GM10847 (cell line): Measurements from ENCODE around the gene HLF.

ENCODE experiments used
- POLR2A ChIP-seq: IDR thresholded peaks from 2 replicates; pipeline ENCODE4 v1.6.1; 2011; ENCODE audit not compliant: insufficient read length; ENCODE audit errors: extremely low read depth

HLF gene

DNA sequence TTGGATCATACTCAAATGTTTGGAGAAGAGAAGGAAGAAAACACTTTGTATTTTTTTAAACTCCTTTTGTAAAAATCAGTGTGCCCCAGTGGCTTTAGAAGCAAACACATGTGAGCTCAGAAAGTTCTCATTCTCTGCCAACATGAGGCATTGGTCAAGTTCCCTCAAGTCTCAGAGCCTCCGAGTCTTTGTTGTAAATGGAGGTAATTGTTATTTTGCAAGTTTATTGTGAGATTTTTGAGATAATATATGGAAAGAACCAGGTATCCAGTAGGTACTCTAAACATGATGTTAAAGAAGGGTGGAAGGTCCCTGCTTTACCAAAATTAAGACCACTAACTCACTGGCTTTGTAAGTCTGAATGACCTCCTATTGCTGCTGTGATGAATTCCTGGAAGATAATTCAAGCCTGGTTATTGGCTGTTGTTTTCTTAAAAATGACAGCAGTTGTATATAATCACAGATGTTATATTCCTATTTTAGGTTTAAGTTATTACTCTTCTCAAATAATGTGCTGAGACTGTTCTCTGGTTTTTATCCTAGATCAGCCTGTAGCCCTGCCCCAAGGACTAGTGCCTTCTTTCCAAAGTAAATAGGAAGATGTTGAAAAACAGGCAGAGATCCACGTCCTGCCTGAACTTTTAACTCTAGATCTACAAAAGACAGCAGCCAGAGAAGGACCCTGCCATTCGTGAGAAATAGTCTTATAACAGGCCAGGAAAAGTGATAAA, 2.4 kb downstream of the HLF start:
- no peak for TF ChIP-seq POLR2A

DNA sequence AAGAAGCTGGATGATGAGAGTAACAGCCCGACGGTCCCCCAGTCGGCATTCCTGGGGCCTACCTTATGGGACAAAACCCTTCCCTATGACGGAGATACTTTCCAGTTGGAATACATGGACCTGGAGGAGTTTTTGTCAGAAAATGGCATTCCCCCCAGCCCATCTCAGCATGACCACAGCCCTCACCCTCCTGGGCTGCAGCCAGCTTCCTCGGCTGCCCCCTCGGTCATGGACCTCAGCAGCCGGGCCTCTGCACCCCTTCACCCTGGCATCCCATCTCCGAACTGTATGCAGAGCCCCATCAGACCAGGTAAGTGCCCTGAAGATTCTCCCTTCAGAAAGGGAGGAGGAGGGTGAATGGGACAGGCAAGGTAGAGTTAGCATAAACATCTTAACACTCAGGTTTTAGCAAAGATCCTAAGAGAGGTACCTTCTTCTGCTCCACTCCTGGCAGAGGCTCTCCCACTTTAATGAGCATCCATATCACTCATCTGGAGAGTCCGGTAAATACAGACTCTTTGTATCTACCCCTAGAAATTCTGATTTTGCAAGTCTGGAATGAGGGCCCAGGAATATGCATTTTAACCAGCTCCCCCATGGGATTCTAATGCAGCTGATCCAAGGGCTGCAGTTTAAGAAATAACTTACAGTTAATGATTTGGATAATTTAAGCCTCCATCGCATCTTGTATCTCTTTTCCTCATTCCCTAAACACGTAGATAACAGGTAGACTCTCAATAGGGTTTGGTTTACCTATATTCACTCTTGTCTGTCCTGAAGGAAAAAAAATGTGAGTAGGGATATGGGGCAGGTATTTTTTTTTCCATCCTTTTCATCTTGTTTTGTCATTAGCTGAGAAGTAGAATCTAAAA, 3.3 kb downstream of the HLF start:
- TF ChIP-seq POLR2A: no peak

DNA sequence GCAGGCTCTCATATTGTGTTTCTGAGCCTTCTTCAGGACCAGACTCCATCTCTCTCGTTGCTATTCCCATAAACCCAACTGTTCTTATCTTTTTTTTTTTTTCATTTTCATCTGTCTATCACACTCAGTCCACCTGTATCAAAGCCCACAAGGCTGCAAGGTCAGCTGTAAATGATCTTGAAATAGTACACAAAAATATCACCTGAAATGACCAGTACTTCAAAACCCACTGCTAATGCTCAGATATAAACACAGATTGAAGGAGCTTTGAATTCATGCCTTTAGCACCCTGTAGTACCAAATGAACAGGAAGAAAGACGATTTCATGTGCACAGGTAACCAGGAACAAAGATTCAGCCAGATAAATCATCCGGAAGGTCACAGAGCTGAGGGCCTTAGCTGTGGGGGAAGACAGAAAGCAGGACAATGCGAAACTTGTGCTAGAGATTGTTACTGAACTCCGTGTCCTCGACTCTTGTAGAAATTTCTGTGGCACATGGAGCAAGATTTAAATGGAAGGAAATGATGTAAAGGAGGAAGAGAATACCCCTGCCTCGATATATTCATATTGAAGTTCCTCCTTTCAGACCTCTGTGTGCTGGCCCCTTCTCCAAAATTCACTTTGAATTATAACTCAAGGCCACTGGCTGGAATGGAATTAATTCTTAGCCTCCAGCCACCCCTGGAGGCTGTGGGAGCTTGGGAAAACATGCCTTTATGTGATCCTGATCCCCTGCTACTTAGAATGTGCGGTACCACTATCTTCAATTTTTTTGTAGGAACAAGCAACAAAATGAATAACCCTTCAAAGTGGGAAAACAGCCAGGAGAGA, 4.1 kb downstream of the HLF start:
- TF ChIP-seq POLR2A: no peak

DNA sequence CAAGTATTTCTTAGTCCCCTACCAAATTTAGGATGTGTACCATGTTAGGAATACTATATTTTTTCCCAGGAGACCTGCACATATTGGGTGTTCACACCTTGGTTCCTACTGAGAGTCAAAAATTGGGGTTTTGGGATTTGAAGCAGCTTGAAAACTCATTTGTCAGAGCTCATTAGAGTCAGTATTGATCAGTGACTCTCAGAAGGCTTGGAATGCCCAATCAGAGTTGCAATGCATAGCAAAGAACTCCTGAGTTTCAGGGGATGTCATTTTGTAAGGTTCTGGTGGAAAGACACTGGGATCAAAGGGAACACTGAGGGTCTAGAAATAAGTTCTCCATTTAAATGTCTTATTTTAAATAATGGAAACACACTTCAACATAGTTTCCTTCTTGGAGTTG, 5.1 kb downstream of the HLF start:
- no peak for TF ChIP-seq POLR2A

DNA sequence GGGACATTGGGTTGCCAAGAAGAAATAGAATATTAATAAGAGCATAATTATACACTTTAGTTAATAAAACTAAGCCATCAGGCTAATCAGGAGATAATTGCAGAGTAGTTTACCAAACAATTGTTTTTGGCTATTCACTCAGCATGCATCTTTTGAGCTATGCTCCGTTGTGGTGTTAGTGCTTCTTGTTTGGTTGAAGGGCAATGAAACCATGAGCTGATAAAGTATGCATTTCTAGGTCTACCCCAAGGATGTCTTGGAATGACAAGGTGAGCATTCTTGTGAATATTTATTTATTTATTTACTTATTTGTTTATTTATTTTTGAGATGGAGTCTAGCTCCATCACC, 6.4 kb downstream of the HLF start:
- TF ChIP-seq POLR2A: no peak

DNA sequence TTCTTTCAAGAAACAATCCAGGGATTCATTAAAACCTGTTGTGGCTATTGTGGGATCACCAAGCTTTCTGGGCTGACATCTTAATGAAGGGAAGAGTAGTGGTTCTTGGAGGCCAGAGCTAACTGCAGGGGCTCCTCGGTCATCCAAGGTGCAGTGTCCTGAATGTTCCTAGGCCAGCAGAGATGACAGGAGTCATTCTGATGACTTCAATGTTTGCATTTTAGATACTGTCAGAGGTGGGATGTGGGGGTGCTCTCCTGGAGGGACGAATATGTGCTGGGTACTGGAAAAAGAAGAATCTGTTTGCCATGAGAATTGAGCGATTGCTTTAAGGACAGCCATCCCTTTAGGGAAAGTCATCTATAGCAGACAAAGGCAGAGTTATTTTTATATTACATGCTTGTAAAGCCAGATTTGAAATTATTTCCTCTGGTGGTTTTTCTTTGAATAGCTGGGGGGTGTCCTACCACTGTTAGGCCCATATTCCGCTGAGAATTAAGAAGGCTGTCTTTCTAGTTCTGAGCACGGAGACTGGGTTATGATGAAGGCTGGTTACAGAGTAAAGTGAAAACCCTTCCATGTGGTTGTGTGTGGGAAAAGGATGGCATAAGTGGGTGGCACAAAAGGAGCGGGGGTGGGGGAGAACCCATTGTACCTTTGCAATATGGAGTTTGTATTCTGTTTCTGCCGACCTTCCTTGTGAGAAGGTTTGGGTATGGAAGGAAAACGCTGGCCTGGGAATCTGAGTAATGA, 7.4 kb downstream of the HLF start:
- no peak for TF ChIP-seq POLR2A

DNA sequence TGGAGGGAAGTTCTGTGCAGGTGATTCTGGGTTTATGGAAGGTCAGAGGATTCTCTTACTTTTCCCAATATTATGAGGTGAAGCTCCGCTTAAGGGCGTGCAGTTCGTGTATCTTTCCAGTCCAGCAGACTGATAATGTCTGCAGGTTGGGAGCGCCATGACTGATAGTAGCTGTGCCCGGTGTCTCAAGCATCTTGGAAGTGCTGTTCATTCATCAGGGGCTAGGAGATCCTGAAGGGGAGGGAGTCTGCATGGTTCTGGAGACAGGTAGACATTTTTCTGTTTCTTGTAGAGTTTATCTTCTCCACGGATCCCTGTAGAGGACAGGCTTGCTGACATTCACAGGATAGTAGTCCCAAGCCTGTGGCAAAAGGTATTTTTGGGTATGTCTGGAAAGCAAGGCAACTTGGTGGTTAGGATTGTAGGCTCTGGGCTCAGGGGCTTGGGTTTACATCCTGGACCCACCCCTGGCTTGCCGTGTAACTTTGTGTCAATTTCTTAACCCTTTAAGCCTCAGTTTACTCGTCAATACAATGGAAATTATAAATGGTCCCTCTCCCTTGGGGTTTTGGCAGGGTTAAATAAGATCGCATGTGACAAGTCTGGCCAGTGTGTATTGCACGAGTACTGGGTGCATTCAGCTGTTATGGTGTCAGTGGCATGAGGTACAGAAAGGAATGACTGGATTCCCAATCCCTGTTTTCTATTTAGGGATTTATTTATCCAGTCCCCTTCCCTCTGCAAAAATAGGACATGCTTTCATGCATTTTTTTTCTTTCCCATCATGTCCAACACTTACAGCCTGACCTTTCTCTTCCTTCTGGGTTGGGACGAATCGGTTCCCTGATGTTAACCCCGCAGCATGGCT, 8.2 kb downstream of the HLF start:
- TF ChIP-seq POLR2A: no peak

DNA sequence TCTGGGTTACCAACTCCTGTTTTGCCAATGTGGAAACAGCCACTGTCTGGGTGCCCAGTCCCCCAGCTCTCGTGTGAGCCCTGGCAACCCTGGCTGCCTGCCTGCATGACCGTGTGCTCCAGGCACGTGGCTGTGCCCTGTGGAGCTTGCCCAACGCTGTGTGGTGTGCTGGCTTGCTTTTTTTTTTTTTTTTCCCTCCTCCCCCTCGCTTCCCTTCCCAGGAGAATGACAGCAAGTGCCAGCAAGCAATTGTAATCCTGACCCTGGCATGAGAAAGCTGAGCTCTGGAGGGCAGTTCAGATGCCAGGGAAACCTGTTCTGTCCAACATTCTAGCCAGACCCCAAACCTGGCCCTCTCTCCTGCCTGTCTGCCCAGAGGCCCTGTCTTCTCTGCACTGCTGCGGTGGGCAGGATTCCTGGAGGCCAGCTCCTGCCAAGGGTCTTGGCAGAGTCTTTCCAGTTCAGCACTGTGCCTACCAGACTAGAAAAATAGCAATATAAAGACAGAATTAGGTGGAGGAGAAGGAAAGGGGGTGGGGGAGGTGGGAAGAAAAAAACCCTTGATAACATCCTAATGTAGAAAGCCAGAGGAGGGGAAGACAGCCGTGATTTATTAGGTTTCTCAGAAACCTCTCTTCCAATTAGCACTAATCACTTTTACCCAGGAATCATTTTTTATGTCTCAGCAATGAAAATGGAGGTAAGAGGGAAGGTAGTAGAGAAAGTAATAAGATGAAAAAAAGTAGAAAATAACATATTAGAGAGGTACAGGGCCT, 9.0 kb downstream of the HLF start:
- no peak for TF ChIP-seq POLR2A

DNA sequence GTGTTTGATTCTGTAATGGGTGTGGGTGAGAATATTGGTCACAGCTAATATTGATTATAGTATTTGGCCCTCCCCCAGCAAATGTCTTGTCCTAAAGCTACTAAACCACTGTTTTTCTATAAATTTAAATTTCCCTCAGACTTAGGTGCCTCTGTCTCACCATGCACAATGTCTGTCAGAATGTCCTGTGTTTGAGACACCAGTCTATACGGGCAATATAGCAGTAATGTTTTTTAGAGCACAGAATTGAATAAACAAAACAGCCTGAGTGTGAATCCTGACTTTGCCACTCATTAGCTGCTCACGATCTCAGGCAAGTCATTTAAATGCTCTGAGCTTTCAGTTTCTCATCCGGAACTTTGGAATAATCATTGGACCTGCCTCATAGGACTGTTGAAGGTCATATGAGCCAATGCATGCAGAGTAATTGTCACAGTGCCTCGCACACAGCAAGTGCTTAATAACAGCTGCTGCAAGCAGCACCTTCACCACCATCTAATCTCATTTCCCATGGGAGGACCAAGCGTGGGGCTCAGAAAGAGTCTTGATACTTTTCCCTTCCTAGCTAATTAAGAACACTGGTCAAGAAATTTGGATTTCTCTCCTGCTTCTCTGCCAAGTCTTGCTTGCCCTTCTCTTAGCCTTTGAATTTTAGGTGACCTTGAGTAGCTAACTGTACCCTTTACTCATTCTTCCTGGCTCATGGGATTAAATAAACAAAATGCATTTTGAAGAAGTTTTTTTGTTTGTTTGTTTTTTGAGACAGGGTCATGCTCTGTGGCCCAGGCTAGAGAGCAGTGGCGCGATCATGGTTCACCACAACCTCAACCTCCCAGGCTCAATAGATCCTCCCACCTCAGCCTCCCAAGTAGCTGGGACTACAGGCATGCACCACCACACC, 9.8 kb downstream of the HLF start:
- no peak for TF ChIP-seq POLR2A

DNA sequence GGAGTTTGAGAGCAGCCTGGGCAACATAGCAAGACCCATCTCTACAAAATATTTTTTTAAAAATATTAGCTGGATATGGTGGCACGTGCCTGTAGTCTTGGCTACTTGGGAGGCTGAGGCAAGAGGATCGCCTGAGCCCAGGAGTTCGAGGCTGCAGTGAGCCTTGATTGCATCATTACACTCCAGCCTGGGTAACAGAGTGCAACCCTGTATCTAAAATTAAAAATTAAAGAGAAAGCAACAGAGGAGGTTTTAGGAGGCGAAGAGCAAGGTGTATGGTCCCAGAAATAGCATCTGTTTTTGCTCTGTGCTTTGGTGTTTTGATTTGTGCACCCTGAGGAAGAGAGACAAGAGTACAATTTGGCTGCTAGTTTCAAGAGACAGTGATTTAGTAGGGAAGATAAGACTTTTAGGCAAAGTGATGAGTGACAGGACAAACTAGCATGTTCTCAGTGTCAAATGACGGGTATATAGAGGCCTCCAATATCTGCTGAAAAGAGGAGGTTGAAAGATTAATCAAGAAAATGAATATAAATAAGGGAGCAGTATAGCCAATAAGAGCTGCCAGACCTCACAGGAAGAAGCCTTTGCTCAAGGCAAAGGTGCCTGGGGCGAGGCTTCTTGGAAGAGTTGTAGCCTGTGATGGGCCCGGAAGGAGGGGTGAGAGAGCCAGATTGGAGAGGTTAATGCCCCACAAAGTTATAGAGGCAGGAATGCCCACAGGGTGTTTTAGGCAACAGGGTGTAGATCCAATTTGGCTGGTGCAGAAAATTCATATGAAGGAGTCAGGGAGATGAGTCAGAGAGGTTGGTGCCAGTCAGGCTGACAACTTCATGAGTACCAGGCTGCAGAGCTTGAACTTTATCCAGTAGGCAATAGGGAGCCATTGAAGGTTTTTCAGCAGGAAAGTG, 11.4 kb downstream of the HLF start:
- no peak for TF ChIP-seq POLR2A

DNA sequence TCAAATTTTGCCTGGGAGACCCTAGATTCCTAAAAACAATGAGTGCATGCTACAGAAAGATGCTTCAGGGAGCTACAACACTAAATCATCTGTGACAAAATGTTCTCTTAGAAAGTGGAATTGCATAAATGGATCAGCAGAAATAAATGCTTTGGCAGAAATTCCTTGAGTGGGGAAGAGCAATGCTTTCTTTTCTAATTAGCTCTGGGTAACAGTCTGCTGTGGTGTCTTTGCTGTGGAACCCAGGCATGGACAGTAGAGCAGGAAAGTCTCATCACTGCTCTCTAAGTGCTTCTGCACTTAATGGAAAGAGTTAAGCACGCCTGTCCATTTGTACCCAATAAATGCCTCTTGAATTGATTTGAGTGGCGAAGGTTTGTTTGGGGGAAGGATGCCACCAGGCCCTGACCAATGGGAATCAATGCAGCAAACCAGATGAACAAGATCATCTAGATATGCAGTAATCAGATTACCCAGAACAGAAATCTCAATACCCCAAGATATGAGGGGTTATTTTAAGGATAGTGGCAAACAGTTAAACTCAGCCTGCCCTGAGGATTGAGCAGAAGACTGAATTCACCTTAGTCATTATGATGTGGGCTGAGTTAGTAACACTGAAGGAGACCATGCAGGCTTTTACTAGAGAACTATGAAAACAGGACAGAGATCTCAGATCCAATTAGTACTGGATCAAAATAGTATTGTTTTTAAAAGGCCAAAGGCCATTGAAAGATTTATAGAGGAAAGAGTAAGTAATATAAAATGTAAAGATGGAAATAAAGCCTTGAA, 13.6 kb downstream of the HLF start:
- TF ChIP-seq POLR2A: no peak

DNA sequence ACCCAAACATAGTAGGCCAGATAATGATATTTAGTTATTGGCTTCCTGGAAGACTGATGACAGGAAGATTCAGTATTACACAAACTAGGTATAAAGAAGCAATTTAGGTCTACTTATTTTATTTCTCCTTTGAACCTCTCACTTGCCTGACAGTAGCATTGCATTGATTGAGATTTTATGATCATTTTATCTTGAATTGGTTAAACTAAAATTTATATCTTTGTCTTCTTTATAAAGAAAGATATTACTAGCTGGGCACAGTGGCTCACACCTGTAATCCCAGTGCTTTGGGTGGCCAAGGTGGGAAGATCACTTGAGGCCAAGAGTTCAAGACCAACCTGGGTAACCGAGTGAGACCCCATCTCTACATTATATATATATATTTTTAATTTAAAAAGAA, 14.4 kb downstream of the HLF start:
- TF ChIP-seq POLR2A: no peak
